Astrocyte of the hippocampus (primary cell): ENCODE measurements around the gene TNFSF11.

ENCODE experiments used
- DNase-seq: peaks from one replicate; pipeline ENCODE4 v3.0.0; 2011; ENCODE audit warnings: low read depth, low spot score

The TNFSF11 gene

DNA sequence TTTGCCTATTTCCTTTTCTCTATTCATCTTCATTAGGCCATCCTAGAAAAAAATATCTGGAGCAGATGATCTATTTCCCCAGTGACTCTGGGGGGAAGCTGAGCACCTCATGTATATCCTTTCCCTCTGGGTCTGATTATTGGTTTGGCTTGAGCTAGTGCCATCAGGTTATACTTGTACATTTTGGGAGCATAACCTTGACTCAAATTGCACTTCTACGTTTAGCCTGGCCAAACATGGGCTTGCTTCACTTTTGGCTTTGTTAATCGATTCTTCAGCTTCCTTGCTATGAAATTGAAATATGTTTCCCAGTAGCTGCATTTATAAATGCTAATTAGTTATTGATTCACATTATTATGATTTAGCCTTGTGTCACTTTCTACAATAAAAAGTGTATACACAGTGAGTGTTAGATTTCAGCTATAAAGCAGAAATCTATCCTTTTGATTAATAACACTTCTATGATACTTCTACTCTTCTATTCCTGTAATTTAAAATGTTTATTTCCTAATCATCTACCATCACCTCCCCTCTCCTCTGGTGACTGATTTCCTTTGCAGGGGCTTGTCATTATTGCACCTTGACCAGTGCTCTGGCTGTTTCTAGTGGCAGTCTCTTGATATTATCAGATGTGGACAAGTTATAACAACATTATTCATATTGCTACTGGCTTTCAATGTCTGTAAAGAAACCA is 37.3 kb downstream of the TNFSF11 start:
- no peak for DNase-seq

DNA sequence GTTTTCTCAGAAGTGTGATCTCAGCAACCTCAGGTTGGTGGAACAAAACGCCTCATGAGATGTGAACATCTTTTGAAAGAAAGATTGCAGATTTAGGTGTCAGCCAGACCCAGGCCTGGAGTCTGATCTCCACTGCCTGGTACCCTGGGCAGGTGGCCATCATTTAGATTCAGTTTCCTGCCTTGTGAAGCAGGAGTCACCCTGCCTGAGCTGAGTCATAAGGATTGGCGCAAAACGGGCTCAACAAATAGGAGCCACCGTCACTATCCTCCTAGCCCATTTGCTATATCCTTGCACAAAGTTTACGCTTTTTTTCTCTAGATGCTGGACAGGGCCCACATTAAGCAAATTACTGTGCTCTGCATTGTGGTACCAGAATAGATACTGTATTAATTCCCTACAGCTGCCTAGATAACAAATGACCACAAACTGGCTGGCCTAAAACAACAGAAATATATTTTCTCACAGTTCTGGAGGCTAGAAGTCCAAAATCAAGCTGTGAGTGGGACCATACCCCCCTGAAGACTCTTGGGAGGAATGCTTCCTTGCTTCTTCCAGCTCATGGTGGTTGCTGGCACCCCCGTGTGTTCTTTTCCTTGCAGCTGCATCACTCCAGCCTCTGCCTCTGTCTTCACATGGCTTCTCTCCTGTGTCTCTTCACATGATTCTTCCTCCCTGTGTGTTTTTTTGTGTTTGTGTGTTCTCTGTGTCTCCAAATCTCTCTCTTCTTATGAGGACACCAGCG is 38.2 kb downstream of the TNFSF11 start:
- no peak for DNase-seq

DNA sequence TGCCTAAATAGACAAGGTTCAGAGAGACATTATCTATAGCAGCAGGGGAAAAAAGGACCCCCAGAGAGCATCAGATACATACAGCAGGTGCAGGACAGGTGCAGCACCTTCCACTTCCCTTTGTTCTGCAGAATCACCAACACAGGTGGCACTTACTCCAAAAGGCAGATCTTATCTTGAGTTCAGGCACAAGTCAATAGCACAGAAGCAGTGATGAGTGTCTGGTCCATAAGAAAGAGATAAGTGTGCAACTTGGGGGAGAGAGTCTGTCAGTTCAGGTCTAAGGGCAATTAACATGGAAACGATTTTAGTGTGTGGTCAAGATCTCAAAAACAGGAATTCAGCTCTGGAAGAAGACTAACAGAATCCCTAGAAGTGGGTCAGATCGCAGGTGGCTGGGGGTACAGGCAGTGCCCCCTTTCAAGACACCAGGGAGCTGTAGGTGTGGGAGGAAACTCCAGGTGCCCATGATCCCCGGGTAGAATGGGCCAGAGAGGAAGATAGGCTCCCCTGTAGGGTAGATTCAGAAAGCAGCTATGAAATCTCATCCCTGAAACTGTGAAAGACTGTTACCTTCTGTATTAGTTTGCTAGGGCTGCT is 40.6 kb downstream of the TNFSF11 start:
- DNase-seq, result no peak

DNA sequence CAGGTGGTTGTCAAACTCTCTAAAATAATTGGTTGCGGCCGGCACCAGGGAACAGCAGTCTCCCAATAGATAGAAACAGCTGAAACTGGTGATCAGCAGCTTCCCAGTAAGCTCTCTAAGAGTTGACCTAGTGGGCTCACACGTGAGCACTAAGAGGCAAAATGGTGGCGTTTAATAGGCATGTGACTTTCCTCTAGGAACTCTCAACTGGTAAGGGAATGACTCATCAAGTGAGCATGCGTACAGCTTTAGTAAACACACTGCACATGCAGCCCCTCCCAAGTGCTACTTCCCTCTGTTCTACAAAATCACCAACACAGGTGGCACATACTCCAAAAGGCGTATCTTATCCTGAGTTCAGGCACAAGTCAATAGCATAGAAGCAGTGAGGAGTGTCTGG is 41.7 kb downstream of the TNFSF11 start:
- DNase-seq, result no peak

DNA sequence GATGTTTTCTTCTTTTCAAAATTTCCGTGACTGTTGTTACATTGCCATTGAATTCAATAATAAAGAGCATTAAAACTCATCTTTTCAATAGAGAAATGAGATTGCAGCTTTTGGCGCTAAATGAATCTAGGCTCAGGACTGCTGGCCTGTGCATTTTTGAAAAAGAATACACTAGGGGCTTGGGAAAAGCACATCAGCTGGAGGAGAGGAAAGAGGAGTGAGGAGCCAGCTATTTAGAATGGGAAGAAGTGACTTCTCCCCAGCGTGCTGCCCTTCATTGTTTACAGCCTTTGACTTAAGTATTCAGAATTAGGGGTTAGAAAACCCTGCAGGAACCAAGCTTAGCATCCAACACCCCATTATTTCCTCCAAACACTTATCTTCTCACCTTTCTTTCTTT is 43.3 kb downstream of the TNFSF11 start:
- DNase-seq, result no peak

DNA sequence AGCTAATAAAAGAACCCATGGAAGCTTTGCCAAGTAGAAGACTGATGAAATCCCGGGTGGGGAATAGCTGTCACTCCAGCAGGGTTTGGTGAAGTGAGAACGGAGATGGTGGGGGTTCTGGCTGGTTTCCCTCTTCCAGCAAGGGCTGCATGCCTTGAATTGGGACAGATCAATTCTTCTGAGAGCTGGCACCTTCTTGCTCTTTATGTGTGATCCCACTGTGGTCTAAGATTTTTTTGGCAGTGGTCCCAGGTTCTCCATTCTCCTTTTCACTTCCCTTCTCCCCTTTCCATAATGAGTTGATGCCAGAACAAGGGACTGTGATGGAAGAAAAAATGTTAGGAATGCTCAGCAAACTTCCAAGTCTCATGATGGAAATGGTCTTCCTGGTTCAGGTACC is 50.0 kb downstream of the TNFSF11 start:
- DNase-seq, result peak; percentile 66

DNA sequence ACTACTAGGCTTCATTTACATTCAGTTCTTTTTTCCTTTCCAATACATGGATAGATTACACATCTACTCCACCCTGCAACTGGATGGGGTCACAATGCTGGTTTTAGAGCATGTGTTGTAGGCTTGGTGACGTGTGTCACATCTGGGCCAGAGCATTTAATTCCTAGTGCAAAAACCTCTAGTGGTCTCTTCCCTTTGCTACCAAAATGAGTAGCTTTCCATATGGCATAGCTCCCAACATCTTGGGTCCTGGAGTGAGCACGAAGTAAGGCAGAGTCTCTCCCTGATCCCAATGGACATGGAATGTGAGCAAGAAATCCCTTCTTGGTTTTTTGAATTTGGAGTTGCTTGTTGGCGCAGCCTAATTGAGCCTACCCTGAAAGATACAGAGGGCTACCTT is 51.7 kb downstream of the TNFSF11 start:
- no peak for DNase-seq

DNA sequence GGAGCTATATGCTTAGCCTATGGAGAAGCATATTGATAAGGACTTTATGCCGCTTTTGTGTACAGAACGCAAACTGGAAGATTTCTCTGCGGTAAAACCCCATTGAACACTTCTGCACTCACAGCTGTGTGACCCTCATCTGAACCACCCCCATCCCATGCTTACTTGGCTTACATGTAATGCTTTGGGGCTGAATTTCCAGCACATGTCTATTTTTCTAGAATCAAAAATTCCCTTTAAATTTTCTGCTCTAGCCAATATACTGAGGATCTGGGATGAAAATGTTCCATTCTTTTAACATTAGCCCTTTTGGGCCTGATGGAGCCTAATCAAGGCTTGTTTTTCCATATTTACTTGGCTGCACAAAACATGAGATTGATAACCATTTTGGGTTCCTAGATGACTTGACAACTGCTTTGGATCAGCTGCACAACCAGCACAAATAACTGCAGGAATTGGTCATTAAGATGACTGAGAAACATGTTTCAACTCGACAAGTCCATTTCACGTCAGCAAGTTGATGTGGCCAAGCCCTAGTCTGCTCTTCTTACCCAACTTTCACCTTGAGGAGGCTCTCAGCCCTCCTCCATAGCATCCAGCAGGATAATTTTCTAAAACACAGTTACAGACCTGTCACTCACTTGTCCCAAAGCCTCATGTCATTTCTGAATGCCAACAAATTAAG is 52.4 kb downstream of the TNFSF11 start:
- no peak for DNase-seq

DNA sequence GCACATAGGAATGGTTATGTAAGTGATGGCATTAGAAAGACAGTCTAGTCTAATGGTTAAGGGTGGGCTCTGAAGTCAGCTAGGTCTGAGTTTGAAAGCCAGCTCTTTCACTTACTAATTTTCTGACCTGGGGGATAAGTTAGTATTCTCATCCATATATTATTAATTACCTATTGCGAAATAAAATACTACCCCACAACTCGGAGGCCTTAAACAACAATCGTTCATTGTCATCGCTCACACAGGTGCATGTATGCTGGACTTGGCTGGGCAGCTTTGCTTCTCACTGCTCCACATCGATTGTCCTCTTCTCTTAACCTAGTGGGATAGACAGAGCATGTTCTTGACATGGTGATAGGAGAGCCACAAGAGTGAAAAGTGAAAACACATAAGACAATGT is 54.7 kb downstream of the TNFSF11 start:
- DNase-seq, result no peak

DNA sequence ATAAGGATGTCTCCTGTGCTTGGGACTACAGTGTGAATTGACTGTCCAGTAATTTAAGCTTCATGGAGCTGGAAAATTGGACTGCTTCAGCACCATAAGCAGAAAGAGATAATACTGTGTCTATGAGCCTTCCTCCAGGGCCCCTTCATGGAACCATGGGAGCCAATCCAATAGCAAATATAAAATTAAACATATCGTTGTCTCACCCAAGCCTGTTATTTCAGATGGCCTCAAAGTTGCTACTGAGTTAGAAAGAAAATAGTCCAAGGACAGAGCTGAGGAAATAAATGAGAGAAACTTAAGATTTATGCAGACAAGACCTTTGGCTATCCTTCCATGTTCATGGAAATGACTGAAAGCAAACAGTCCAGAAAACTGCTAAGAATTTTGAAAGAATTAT is 57.2 kb downstream of the TNFSF11 start:
- no peak for DNase-seq

DNA sequence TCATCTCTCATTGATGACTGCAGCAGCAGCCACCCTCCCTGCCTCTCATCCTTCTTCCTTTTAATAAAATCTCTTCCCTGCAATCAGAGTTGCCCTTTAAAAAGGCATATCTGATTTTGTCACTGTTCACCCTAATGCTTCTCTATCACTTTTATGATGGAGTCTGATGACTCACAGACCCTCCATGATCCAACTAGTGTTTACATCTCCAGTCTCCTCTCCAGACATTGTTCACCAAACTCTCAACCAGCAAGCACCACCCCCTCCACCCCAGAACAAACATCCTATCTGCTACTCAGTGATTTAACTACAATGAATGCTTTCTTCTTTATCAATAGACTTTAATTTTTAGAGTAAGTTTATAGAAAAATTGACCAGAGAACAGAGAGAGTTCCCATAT is 59.5 kb downstream of the TNFSF11 start:
- no peak for DNase-seq

DNA sequence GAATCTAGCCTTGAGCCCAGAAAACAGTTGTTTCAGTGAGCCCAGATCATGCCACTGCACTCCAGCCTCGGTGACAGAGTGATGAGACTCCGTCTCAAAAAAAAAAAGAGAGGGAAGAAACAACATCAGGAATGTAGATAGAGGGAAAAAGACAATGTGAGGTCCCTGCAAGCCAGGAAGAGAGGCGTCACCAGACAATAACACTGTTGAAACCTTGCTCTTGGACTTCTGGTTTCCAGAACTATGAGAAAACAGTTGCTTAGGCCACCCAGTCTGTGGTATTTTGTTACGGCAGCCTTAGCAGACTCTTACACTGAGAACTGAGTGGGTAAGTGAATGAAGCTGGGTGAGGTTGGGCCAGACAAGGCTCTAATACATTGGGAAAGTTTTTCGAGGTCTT is 64.1 kb downstream of the TNFSF11 start:
- no peak for DNase-seq

DNA sequence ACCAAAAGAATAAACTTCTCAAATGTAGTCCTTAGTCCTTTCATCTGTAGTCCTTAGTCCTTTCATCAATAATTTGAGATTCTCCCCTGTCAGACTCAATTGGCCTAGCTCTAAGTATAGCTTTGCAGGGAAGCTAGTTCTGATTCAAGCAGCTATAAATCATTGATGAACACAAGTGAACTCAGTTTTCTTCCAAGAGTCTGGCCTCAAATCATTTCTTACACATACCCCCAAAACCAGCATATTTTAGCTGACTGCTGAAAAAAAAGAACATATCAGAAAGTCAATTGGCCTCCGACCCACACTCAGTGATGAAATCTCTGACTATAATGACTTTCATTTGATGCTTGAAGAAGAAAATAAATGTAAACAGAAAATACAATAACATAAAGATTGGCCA is 64.9 kb downstream of the TNFSF11 start:
- DNase-seq, result no peak

DNA sequence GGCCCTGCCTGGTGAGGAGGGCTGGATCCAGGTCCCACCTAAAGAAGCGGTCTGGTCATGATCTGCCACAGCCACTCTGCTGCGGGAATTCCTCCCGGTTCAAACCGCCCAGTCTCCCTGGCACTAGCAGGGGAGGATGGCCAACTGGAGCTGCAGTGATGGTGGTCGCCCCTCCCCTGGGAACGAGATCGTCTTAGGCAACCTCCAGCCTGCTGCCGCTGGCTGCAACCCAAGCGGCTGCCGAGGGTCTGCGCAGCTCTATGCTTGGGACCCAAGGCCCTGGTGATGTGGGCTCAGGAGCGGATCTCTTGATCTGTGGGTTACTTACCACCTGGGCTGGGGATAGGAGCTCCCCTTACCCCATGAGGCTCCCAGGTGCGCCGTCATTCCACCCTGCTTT is 69.1 kb downstream of the TNFSF11 start:
- DNase-seq, result no peak

DNA sequence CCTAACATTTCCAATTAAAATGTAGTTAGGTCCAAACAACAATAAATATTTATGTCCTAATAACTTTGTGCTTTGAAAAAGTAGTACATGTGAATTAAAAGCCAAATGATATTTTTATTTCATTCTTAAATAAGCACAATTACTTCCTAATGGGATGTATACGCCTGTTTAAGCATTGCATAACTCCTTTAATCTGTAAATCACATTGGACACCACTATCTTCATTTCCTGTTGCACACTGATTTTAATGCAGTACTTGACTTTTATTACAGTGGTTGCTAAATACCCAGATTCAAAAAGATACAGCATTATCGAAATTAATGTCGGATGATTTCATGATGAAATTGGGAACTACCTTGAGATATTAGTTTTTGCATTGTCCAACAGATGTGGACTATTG is 70.9 kb downstream of the TNFSF11 start:
- no peak for DNase-seq

DNA sequence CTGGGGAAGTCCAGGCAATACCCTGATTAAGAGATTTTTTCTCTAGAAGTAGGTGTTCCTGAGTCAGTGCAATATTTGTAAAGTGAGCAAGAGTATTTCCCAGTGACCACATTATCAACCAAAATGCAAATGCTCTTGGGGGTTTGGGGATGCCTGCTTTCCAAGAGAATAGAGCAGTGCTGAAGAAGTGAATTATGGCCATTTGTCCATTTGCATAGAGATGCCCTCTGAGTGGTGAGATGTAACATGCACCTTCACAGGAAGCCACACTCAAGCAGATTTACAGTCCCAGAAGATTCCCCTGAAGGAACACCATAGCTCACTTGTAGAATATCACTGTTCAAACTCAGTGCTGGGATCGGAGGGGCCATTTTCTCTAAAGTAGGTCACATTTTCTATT is 71.8 kb downstream of the TNFSF11 start:
- DNase-seq, result no peak

DNA sequence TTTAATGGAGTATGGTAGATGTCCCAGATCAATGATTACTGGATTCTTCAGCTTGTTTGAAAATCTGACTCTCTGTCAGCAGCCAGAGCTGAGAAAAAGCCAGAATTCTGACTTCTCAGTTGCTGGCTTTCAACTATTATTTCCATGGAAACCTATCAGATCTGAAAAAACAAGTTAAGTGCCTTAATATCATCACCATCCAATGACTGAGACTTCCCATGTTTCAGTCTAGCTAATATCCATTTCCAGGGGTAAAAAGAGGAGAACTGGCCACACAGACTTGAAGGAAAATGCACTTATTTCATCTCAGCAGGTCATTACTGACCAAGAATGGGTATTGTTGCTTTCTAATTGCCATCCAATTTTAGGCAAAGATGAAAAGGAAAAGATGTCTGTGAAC is 75.2 kb downstream of the TNFSF11 start:
- DNase-seq, result no peak

DNA sequence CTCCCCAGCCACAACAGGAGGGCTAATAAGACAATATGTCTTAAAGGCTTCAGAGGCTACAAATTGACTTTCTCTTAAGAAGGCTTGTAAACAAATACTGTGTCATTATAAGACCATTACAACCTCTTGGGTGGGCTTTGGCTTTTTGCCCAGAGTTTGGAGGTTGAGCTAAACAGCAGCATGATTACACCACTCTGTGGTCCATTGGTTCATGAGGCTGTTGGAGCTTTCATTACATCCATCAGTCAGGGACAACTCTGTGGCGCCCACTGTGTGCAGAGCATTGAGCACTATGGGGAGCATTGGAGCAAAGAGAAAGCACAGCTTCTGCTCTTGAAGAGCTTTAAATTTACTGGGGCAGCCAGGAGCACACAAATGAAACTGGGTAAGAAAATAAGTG is 75.9 kb downstream of the TNFSF11 start:
- DNase-seq, result no peak

DNA sequence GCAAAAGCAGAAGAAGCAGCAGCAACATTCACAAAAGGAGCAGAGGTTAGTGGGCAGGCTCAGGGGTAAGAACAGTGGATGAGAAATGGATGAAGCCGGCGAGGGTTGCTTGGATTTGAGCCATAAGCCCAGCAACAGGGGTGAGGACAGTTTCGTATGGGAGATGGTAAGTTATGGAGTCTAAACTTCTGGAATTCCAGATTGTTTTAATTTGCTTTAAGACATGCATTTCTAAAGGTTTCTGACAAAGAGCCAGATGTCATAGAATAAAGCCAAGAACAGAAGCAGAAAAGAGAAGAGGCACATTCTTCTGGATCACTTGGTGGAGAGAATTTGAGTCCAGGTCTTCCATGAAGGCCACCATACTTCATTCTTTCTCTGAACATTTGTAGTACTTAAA is 76.6 kb downstream of the TNFSF11 start:
- DNase-seq, result no peak

DNA sequence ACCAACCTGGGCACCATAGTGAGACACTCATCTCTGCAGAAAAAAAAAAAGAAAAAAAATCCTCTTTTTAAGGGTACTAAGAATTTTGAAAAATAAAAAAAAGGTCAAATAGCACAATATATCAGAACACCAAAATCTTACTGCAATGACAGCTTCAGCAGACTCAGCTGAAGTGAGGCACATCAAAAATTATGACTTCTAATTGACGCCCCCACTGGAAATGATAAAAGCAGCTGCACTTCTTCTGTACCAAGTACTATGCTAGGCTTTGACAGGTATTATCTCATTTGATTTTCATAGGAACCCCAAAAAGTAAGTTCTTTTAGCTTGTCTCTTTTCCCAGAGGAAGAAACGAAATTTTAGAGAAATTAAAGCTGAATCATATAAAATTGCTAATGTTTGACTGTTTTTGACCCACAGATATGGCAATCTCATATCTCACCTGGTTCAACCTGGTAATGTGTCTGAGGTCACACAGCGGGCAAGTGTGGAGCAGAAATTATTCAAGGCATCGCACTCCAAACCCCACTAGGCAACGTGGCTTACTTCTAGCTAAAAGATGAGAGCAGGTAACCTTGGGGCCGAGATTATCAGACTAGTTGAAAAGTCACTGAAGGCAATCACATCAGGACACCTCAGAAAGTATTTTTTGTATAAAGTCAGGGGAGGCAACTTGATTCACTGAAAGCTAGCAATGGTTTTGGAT is 78.1 kb downstream of the TNFSF11 start:
- no peak for DNase-seq

DNA sequence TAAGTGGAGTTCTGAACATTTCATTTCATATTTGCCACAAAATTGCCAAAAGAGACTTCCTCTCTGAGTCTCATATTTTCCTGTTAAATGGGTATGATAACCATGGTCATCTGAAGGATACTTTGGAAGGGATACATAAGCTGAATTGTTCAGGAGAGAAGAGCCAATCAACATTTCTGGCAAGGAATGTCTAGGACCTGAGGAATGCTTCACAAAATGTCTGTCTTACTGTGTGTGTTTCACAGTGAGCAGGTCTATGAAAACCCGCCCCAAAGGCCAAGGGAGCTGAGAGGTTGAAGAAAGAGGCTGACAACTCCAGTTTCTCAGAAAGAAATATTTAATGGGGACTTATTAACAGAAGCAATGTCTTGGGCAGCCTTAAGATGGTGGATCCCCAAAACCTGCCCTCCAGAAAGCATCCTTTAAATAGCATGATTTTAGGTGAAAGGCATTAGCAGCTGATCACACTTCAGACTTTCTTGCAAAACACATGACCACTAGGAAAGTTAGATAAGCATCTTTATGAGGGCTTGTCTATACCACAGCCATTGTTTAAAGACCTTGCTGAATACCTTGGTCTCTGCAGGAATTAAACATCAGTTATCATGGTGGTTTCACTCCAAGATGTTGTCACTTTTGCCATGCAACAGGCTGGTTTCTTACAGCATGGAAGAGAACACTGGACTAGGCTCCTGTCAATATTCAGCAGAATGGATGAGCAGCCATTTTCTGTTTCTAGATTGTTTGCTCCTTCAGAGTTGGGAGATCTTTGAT is 78.9 kb downstream of the TNFSF11 start:
- DNase-seq, result no peak
